ACC112 (cell line): Measurements from ENCODE around the gene KRTAP2-1.
"Not testable (repeated sequence)": the region's sequence is repeated elsewhere in the genome, so short reads cannot be mapped to it uniquely, and the experiment has no call there.

Experiments used
- H2AFZ ChIP-seq: fragments of 200-600 bp; sonication (generic); one replicate; pipeline ENCODE4 v1.6.0; 2017; ENCODE audit warnings: antibody characterized with exemption, low read length; ENCODE audit not compliant: unreplicated experiment
- H3K27ac ChIP-seq: fragments of 200-600 bp; sonication (generic); 2 replicates; pipeline ENCODE4 v1.5.1; 2014; ENCODE audit warnings: low read depth, mild to moderate bottlenecking, antibody characterized with exemption, low read length, moderate library complexity
- H3K27me3 ChIP-seq: fragments of 200-600 bp; sonication (generic); 2 replicates; pipeline ENCODE4 v1.6.1; 2014; ENCODE audit warnings: mild to moderate bottlenecking, antibody characterized with exemption, low read length, moderate library complexity, mixed read lengths; ENCODE audit not compliant: insufficient read depth
- H3K36me3 ChIP-seq: fragments of 200-600 bp; sonication (generic); 2 replicates; pipeline ENCODE4 v1.6.1; 2016; ENCODE audit warnings: mild to moderate bottlenecking, antibody characterized with exemption, low read length, moderate library complexity, mixed read lengths; ENCODE audit not compliant: insufficient read depth
- H3K4me1 ChIP-seq: fragments of 200-600 bp; sonication (generic); one replicate; pipeline ENCODE4 v1.6.1; 2016; ENCODE audit warnings: low read length, mixed read lengths; ENCODE audit not compliant: insufficient read depth, unreplicated experiment, control insufficient read depth
- H3K4me3 ChIP-seq: fragments of 200-600 bp; sonication (generic); 2 replicates; pipeline ENCODE4 v1.5.1; 2014; ENCODE audit warnings: mild to moderate bottlenecking, low read depth, low read length
- H3K79me2 ChIP-seq: fragments of 200-600 bp; sonication (generic); one replicate; pipeline ENCODE4 v1.6.0; 2016; ENCODE audit warnings: low read length; ENCODE audit not compliant: control insufficient read depth, unreplicated experiment, insufficient read depth

Gene KRTAP2-1

DNA sequence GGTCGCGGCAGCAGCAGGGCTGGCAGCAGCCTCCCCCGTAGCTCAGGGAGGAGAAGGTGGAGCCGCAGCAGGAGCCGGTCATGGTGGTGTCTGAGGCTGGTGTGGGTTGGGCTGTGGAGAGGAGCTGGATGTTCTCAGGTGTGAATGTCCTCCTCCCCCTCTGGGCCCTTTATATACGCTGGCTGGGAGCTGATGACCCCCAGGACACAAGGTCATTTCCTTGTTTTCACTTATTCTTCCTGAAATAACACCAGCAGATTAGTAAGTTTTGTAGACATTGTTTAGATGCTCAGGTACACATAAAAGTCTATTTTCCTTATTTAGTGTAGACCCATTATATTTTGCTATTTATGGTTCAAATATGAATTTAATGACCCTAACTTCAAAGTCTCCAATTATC lies 8.0 kb upstream of the KRTAP2-1 start, which contains the start of gene KRTAP2-2:
Gene KRTAP2-2 (minus strand): TSS at position 101 of the 400 bp plus-strand sequence. CDS start 19 bp downstream, at position 82.
- H3K79me2 ChIP-seq, H3K36me3 ChIP-seq, H3K27me3 ChIP-seq, H3K4me3 ChIP-seq, H2AFZ ChIP-seq, H3K27ac ChIP-seq: not testable (repeated sequence)
- H3K4me1 ChIP-seq: peaks cover 15% of the 10 kb centered on the region

DNA sequence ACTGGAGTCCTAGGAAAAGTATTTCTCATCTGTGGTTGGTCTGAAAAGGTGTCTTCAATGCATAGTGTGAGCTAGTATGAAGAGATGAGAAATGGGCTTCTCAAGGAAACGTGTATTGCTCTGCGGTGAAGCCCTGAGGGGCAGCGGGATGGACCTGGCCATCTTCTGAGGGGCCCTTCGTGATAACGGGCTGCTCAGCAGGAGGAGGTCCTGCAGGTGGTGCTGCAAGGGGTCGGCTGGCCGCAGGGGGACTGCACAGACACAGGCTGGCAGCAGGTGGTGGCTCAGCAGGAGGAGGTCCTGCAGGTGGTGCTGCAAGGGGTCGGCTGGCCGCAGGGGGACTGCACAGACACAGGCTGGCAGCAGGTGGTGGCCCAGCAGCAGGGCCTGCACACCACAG lies 7.4 kb upstream of the KRTAP2-1 start:
- H3K27me3 ChIP-seq, H3K36me3 ChIP-seq, H3K79me2 ChIP-seq, H3K27ac ChIP-seq, H2AFZ ChIP-seq, H3K4me3 ChIP-seq: not testable (repeated sequence)
- H3K4me1 ChIP-seq: peaks cover 11% of the 10 kb centered on the region

DNA sequence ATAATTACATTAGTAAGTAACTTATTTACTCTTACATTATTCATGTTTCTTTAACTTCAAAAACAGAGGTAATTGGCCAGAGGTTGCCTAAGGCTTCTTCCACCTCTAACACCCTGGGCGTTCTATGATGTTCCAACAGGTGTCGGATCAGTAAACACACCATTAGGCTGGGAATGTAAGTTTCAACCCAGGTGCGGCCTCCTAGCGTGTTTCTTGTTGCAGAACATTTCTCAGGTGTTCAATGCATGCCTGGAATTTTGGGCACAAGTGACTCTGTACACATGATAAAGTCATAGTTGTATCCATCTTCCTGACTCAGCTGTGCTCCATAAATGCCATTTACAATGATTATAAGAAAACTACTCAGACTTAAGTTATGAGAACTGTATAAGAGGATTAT lies 6.9 kb upstream of the KRTAP2-1 start:
- H3K4me3 ChIP-seq: no peak overlapping the region

DNA sequence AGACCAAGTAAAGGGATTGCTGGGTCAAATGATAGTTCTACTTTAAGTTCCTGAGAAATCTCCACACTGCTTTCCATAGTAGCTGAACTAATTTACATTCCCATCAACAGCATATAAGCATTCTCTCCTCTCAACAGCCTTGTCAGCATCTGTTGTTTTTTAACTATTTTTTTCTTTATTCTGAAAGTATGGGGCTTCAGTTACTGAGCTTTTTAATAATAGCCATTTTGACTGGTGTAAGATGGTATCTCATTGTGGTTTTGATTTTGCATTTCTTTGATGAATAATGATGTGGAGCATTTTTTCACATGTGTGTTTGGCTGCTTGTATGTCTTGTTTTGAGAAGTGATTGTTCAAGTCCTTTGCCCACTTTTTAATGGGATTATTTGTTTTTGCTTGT lies 5.5 kb upstream of the KRTAP2-1 start:
- peaks cover 13% of the 10 kb centered on the region for H3K4me1 ChIP-seq
- no peak overlapping the region for H3K27ac ChIP-seq
- H3K79me2 ChIP-seq: no peaks in the 10 kb centered on the region
- H3K27me3 ChIP-seq: no peaks in the 10 kb centered on the region
- no peak overlapping the region for H2AFZ ChIP-seq
- H3K36me3 ChIP-seq: 0 out of 2 replicates have a peak, but pooled peaks cover 4% of the 10 kb centered on the region
- no peak overlapping the region for H3K4me3 ChIP-seq

More for the DNA sequence above, 6.9 kb upstream of the KRTAP2-1 start:
- H3K27me3 ChIP-seq: no peaks in the 10 kb centered on the region
- H3K36me3 ChIP-seq: 0 out of 2 replicates have a peak, but pooled peaks cover 4% of the 10 kb centered on the region
- no peaks in the 10 kb centered on the region for H3K79me2 ChIP-seq
- H3K27ac ChIP-seq: no peak overlapping the region
- no peak overlapping the region for H2AFZ ChIP-seq
- H3K4me1 ChIP-seq: peaks cover 10% of the 10 kb centered on the region

DNA sequence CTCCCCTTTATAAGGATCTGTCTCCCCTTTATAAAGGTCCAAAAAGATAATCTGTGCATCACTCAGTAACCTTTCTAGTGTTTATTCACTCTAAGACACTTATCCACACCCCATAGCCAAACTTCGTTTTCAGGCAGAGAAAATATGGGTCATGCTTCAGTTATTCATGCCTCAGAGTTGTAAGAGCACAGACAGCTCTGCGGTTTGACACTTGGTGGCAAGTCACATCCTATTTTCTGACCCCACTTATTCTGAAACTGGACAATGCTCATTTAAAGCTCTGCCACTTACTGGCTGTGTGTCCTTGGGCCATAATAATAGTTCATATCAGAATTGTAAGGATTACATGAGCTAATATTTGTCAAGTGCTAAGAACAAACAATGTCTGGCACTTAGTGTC lies 2.0 kb upstream of the KRTAP2-1 start:
- Histone ChIP-seq H3K27ac (peak overlapping the region; percentile 87), H2AFZ (peak overlapping the region; percentile 26), H3K4me3 (peak overlapping the region; percentile 35; the same call in 1 of the 2 replicates), H3K27me3 (no peaks in the 10 kb centered on the region), H3K4me1 (peaks cover 13% of the 10 kb centered on the region), H3K36me3 (0 out of 2 replicates have a peak, but pooled peaks cover 4% of the 10 kb centered on the region), H3K79me2 (no peaks in the 10 kb centered on the region)

DNA sequence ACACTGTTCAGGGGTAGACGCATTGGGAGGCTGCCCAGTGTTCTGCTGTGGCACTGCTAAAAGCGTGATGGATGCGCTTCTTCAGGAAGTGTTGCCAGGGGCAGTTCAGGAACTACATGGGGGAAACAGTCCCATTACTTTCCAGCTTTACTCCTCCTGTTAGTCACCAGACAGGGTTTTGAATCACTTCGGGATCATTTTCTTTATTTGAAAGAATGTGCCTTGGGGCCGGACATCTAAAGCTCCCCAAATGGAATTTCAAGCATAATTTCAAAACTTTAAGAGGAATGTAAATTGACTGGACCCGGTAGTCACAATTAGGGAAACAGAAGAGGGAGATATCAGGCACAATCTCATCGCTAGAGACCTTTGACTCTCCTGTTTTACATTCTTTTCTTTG lies 1.3 kb upstream of the KRTAP2-1 start:
- Histone ChIP-seq H3K4me1 (peaks cover 13% of the 10 kb centered on the region), H3K4me3 (peak overlapping the region; percentile 35), H3K79me2 (no peaks in the 10 kb centered on the region), H3K27me3 (no peaks in the 10 kb centered on the region), H3K27ac (peak overlapping the region; percentile 87), H2AFZ (peak overlapping the region; percentile 26), H3K36me3 (0 out of 2 replicates have a peak, but pooled peaks cover 4% of the 10 kb centered on the region)

DNA sequence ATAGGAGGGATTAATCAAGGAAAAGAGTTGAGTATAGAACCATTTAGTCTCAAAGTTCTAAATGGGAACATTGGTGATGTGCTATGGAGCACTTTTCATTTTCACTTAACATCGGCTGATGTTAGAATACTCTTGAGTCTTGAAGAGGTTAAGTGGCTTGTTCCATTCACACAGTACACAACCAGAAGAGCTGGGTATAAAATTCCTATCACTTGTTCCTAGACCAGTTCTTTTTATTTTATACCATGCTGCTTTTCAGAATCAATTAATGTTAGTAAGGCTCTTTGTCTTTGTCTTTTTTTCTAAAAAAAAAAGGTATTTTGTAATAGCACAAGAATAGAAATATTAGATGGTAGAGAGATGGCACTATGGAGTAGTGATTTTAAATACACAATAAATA lies 4.2 kb downstream of the KRTAP2-1 start:
- Histone ChIP-seq H3K27me3 (no peaks in the 10 kb centered on the region), H3K4me1 (no peaks in the 10 kb centered on the region), H3K79me2 (no peaks in the 10 kb centered on the region), H3K4me3 (no peak overlapping the region), H3K27ac (no peak overlapping the region), H2AFZ (no peak overlapping the region), H3K36me3 (0 out of 2 replicates have a peak, but pooled peaks cover 3% of the 10 kb centered on the region)

GRCh38 chr17:41040783-41041571 lies 6.1 kb downstream of the KRTAP2-1 start, which contains the start of gene KRTAP1-1:
KRTAP1-1 (minus strand) TSS chr17:41041450; CDS start chr17:41041397, 53 bp downstream.
- H3K27ac ChIP-seq, H3K4me1 ChIP-seq, H3K79me2 ChIP-seq, H3K27me3 ChIP-seq, H3K36me3 ChIP-seq, H3K4me3 ChIP-seq, H2AFZ ChIP-seq: not testable (repeated sequence)

DNA sequence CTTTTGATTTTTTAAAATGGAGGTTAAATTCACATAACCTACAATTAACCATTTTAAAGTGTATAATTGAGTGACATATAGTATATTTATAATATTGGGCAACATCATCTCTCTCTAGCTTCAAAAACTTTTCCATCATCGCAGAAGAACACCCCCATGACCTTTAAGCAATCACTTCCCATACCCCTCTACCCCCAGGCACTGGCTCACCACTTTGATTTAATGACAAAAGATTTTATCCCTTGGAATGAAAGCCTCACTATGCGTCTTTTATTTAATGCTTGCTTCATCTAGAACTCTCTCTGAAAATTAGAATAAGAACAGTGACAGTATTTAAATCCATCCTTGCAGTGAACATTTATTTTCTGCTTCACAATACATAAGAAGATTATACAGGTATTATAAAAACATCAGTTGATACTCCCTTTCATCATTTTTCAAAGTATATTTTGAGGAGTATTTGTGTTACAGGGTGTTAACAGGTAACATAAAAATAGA lies 9.2 kb downstream of the KRTAP2-1 start:
- no peak overlapping the region for H3K27ac ChIP-seq
- no peaks in the 10 kb centered on the region for H3K27me3 ChIP-seq
- H3K4me3 ChIP-seq: no peak overlapping the region
- no peak overlapping the region for H2AFZ ChIP-seq
- no peaks in the 10 kb centered on the region for H3K79me2 ChIP-seq
- no peaks in the 10 kb centered on the region for H3K36me3 ChIP-seq
- no peaks in the 10 kb centered on the region for H3K4me1 ChIP-seq

DNA sequence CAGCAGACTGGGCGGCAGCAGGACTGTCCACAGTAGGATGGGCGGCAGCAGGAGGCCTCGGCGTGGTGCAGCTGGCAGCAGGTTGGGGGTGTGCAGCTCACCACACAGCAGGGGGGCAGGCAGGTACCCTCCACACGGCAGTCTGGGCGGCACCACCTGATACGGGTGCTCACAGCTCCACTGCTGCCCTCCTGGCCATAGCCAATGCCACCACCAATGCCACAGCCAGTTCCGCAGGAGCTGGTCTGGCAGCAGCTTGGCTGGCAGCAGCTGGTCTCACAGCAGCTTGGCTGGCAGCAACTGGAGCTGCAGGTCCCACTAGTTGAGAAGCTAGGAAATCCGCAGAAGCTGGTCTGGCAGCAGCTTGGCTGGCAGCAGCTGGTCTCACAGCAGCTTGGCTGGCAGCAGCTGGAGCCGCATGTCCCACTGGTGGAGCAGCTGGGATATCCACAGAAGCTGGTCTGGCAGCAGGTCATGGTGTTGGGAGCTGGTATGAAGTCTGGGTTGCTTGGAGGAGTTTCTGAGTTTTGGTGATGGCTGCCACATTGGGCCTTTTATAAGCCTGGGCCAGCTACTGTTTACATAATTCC lies 12.7 kb downstream of the KRTAP2-1 start, which contains the start of gene KRTAP1-3:
Gene KRTAP1-3 (minus strand): TSS at position 529 of the 590 bp plus-strand sequence. CDS start 53 bp downstream, at position 476.
- H3K27me3 ChIP-seq, H2AFZ ChIP-seq, H3K4me3 ChIP-seq, H3K27ac ChIP-seq, H3K36me3 ChIP-seq, H3K4me1 ChIP-seq, H3K79me2 ChIP-seq: not testable (repeated sequence)
